GM19328 (cell line): Measurements from ENCODE around the gene NKAIN4.
"Not testable (repeated sequence)": the region's sequence is repeated elsewhere in the genome, so short reads cannot be mapped to it uniquely, and the experiment has no call there.

Experiments
- ATAC-seq: cut with Tn5 transposase; IDR thresholded peaks from one replicate; pipeline ENCODE4 v1.9.1; 2021; ENCODE audit warnings: mild to moderate bottlenecking, moderate library complexity; ENCODE audit not compliant: unreplicated experiment

NKAIN4 gene

GRCh38 chr20:63258781-63259180, 4.5 kb upstream of the NKAIN4 start:
- ATAC-seq: no peak

GRCh38 chr20:63257629-63258028, 3.4 kb upstream of the NKAIN4 start:
- no peak for ATAC-seq

- no peak for ATAC-seq
Measured at GRCh38 chr20:63256954-63257353, 2.7 kb upstream of the NKAIN4 start.

- no peak for ATAC-seq
Measured at GRCh38 chr20:63255931-63256704, 1.9 kb upstream of the NKAIN4 start.

GRCh38 chr20:63254606-63255384, 532 bp upstream of the NKAIN4 start:
- no peak for ATAC-seq

GRCh38 chr20:63253438-63254231, 628 bp downstream of the NKAIN4 start:
- no peak for ATAC-seq

- ATAC-seq: no peak
Measured at GRCh38 chr20:63253065-63253437, 1.2 kb downstream of the NKAIN4 start.

- no peak for ATAC-seq
Measured at GRCh38 chr20:63252284-63252711, 2.0 kb downstream of the NKAIN4 start.

- ATAC-seq: not testable (repeated sequence)
Measured at GRCh38 chr20:63251350-63251749, 2.9 kb downstream of the NKAIN4 start.

- no peak for ATAC-seq
Measured at GRCh38 chr20:63249891-63250290, 4.4 kb downstream of the NKAIN4 start.

- ATAC-seq: no peak
Measured at GRCh38 chr20:63248835-63249591, 5.2 kb downstream of the NKAIN4 start.

GRCh38 chr20:63247671-63248228, 6.5 kb downstream of the NKAIN4 start:
- ATAC-seq: no peak

GRCh38 chr20:63246490-63247288, 7.6 kb downstream of the NKAIN4 start:
- no peak for ATAC-seq

GRCh38 chr20:63244468-63244867, 9.8 kb downstream of the NKAIN4 start:
- no peak for ATAC-seq

GRCh38 chr20:63243604-63244247, 10.5 kb downstream of the NKAIN4 start:
- no peak for ATAC-seq

GRCh38 chr20:63242736-63243135, 11.5 kb downstream of the NKAIN4 start:
- ATAC-seq: no peak

- no peak for ATAC-seq
Measured at GRCh38 chr20:63241272-63241671, 13.0 kb downstream of the NKAIN4 start.

GRCh38 chr20:63240004-63240403, 14.3 kb downstream of the NKAIN4 start:
- no peak for ATAC-seq

- no peak for ATAC-seq
Measured at GRCh38 chr20:63239431-63239830, 14.8 kb downstream of the NKAIN4 start.
